Femur (tissue), 1 donor: ENCODE measurements around the gene FOXS1.

ENCODE experiments used
- DNase-seq: peaks from one replicate; pipeline ENCODE4 v3.0.0-alpha.2; 2017

Gene FOXS1

GRCh38 chr20:31838646-31839292 is 6.6 kb downstream of the FOXS1 start:
- DNase-seq, result no peak

DNA sequence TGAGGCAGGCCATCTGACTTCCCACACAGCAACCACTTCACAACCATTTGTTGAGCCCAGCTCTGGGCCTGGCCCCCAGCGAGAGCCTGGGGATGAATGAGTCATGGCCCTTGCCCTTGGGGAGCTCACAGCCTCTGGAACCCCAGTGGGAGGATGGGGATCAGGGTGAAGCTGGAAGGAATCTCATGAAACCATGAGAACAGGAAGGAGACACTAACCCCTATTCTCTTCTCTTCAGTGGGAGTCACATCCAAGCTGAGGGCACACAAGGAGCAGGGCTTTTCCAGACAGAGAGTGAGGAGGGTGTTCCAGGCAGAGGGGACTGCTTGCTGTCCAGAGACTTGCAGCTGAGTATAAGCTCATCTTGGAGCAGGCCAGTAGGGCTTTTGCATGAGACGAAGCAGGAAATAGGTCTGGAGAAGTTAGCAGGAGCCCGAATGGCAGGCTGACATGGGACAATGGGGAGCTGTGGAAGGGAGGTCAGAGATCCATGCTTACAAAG is 7.5 kb downstream of the FOXS1 start:
- no peak for DNase-seq

DNA sequence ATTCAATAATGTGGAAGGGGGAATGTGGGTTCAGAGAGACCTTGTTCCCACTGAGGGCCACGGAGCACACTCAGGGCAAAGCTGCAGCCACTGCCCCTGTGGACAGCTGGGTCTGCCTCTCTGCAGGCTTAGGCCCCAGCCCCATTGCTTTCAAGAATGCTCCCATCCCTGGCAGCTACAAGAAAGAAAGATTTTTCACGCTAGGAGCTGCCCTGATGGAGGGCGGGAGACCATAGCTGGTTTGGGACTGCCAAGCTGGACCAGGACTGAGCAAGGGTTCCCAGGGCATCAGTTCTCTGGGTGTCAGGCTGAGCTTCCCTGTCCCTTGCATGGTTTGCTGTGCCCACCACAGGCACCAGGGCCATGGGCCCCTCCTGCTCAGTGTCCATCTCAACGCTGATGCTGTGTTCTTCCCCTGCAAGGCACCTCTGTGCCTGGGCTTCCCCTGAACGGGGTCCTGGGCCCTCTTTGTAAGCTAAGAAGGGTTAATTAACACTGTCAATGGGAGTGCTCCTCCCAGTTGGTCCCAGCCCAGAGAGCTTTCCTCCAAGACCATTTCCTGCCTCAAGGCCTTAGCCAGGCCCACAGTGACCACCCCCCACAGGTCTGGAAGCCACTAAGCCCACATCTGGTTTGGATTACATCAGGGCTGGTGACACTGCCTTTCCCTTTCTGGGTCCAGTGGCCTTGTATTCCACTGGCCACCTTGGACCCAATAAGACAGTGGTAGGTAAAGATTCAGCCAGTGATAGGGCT is 8.4 kb downstream of the FOXS1 start:
- peak; percentile 69 for DNase-seq

- peak; percentile 90 for DNase-seq
Measured at GRCh38 chr20:31835977-31836852, 9.2 kb downstream of the FOXS1 start.

DNA sequence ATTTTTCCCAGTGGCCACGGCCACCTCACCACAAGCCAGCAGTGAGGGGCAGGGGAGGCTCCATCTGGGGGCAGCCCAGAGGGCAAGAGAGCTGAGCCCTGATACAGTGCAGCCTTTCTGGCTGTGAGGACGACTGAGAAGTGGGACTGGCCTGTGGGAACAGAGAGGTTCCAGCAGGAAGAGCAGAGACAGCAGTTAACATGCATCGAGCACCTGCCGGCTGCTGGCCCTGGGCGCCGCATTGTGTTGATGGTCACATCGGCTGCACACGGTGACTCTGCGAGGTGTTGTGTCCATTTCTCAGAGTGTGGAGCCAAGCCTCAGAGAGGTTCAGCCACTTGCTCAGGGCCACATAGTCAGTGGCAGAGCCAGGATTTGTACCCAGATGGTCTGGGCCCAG is 9.8 kb downstream of the FOXS1 start:
- DNase-seq, result no peak

GRCh38 chr20:31833931-31834521 is 11.4 kb downstream of the FOXS1 start:
- no peak for DNase-seq

DNA sequence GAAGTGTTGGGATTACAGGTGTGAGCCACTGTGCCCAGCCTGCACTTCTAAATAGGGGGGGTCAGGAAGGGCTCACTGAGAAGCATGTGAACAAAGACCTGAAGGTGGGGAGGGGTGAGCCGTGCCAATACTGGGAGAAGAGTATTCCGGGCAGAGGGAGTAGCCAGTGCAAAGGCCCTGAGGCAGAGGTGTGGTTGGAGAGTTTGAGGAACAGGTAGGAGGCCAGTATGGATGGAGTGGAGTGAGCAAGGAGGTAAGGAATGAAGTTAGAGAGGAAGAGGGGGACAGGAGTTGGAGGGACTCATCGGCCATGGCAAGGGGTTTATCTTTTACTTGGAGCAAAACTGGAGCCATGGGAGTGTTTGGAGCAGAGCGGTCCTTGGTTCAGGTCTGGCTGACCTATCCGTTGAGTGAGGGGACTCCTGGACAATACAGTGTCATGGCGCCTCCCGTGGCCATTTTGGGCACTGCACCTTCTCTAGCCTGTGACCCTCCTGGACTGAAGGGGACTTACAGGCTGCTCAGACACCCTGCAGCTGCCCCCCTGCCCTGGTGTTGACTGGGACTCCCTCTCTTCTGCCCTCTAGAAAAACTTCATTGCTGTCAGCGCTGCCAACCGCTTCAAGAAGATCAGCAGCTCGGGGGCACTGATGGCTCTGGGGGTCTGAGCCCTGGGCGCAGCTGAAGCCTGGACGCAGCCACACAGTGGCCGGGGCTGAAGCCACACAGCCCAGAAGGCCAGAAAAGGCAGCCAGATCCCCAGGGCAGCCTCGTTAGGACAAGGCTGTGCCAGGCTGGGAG is 12.1 kb downstream of the FOXS1 start:
- peak; percentile 77 for DNase-seq

DNA sequence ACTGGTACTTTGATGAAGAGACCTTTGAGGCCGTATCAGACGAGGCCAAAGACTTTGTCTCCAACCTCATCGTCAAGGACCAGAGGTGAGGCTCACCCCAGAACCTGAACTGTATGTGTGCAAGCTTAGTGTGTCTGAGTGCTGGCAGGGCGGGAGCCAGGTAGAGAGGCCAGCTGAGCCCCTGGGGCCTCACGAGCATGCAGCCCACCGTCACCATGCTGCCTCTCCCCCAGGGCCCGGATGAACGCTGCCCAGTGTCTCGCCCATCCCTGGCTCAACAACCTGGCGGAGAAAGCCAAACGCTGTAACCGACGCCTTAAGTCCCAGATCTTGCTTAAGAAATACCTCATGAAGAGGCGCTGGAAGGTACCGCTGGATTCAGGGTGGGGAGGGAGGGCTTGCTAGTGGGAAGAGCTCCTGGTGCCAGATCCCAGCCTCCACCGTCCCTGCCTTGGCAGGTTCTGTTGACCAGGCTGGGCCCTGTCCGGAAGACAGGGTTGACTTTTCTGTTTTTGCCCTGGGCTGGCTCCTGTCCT is 13.6 kb downstream of the FOXS1 start:
- DNase-seq, result no peak

DNA sequence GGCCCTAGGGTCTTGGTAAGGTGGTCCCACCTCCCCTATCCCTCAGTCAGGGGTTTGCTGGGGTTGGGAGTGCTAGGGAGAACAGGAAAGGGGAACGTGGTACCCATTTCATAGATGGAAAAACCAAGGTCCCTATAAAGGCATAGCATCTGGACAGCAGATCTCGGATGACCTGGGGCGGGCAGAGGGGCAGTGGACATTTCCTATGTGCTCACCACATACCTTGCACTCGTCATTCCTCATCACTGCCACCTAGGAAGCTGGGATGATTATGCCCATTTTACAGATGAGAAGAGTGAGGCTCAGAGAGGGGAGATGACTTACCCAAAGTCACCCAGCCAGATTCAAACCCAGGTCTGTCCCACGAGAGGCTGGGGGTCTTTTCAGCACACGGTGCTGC is 14.2 kb downstream of the FOXS1 start:
- no peak for DNase-seq

DNA sequence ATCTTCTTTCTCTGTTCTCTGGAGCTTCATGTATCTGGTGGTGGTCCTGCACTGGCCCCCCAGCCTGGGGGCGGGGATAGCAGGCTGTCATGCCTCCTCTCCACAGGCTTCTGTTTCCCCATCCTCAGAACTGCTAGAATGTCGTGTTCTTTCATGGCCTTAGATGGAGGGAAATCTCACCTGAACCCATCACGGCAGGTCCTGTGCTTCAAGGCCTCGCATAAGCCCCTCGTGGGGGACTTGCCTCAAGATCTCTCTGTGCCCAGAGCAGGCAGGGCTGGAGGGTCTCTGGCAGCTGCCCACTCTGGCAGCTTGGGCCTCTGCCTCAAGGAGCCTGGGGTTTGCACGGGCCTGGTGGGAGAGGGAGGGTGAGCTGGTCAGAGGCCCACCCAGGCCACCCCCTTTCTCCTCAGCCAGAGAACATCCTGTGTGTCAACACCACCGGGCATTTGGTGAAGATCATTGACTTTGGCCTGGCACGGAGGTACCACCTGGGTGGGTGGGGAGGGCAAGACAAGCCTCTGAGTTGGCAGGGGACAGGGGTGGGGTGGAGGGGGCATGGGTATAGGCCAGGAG is 14.9 kb downstream of the FOXS1 start:
- DNase-seq, result no peak

GRCh38 chr20:31829731-31830130 is 15.7 kb downstream of the FOXS1 start:
- no peak for DNase-seq

DNA sequence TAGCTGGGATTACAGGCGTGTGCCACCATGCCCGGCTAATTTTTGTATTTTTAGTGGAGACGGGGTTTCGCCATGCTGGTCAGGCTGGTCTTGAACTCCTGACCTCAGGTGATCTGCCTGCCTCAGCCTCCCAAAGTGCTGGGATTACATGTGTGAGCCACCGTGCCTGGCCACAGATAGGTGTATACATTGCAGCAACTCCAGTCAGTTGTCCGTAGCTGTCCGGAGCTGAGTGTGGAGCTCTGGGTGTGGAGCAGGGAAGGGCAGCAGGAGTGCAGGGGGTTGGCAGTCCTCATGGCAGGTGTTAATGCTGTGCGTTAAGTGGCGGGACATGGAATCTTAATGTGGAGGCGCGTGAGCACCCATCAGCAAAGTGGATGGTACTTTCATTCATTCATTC is 17.4 kb downstream of the FOXS1 start:
- DNase-seq, result peak; percentile 6

DNA sequence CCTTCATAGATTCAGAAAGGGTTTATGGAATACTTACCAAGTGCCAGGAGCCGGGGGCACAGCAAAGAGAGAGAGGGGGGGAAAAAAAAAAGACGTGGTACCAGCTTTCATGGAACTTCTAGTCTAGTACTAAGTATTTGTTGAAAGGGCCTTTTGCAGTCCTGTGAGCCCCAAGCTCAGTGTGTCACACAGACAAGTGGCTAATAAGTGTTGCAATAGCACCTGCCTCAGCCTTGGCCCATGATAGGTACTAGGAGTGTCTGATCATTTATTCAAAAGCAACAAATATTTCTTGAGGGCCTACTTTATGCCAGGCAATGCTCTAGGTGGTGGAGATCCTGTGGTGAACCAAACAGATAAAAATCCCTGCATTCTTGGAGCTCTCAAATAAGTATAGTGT is 18.3 kb downstream of the FOXS1 start:
- DNase-seq, result no peak

- DNase-seq, result no peak
Measured at GRCh38 chr20:31826074-31826473, 19.3 kb downstream of the FOXS1 start.

GRCh38 chr20:31824554-31825313 is 20.7 kb downstream of the FOXS1 start:
- DNase-seq, result no peak

- no peak for DNase-seq
Measured at GRCh38 chr20:31824125-31824485, 21.3 kb downstream of the FOXS1 start.

GRCh38 chr20:31823360-31824124 is 21.9 kb downstream of the FOXS1 start:
- DNase-seq, result no peak

- DNase-seq, result peak; percentile 92
Measured at GRCh38 chr20:31822421-31823330, 22.7 kb downstream of the FOXS1 start.

DNA sequence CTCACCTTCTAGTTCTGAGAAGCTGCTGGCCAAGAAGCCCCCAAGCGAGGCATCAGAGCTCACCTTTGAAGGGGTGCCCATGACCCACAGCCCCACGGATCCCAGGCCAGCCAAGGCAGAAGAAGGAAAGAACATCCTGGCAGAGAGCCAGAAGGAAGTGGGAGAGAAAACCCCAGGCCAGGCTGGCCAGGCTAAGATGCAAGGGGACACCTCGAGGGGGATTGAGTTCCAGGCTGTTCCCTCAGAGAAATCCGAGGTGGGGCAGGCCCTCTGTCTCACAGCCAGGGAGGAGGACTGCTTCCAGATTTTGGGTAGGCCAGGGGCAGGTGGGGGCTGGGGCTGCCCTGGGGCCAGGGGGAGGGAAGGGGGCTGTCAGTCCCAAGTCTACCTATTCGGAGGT is 24.0 kb downstream of the FOXS1 start:
- no peak for DNase-seq
